ENCODE measurements around the gene PABPN1L.

PABPN1L gene

GRCh38 chr16:88862968-88863367 lies 3.5 kb downstream of the PABPN1L start:
- TF ChIP-seq POLR2A (IDR thresholded peaks at IDR 0.05; ENCODE audit: low read length) (no peak), GATA1 (IDR thresholded peaks at IDR 0.05; ENCODE audit: low read depth, low read length) (no peak)
- no peak for DNase-seq

- TF ChIP-seq GATA1 (IDR thresholded peaks at IDR 0.05; ENCODE audit: low read depth, low read length) (no peak), POLR2A (IDR thresholded peaks at IDR 0.05; ENCODE audit: low read length) (no peak)
- no peak for DNase-seq
Observed at GRCh38 chr16:88861359-88861758, 5.1 kb downstream of the PABPN1L start.

- DNase-seq: no peak
- TF ChIP-seq POLR2A (IDR thresholded peaks at IDR 0.05; ENCODE audit: low read length) (no peak), GATA1 (IDR thresholded peaks at IDR 0.05; ENCODE audit: low read depth, low read length) (no peak)
Observed at GRCh38 chr16:88859381-88860091, 6.9 kb downstream of the PABPN1L start.

DNA sequence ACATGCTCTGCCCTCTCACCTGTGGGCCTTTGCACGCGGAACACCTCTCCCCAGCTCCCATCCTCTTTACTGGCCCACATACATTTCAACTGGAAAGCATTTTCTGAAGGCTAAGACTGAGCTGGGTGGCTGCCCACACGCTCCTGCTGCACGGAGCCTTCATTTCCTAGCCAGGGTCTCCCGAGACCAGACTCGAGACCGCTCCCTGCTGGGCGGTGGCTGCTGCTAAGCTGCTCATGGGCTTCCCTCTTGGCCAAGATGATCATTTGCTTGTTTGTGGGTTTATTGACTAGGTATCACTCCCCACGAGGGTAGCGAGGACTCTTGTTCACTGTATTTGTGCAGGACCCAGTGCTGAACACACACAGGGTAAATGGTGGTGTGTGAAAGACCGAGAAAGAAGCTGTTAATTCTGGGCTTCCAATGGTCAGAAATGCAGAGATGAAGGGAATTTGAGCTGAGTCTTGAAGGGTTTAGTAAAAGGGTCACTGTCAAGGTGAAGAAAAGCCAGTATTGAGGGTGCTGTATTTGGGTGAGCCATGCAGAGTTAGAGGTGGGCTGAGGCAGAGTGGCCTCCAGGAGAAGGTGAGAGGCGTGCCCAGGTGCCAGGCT lies 8.6 kb downstream of the PABPN1L start:
- no peak for TF ChIP-seq POLR2A (IDR thresholded peaks at IDR 0.05; ENCODE audit: low read length)
- TF ChIP-seq GATA1 (IDR thresholded peaks at IDR 0.05; ENCODE audit: low read depth, low read length): no peak

GRCh38 chr16:88856828-88857727 lies 9.4 kb downstream of the PABPN1L start, which contains the start of the genes GALNS and TRAPPC2L:
Gene GALNS, minus strand, starts transcription at chr16:88856947. Its CDS starts 70 bp downstream, at chr16:88856877.
Gene TRAPPC2L, plus strand, starts transcription at chr16:88857127. Its CDS starts 24 bp downstream, at chr16:88857151.
- TF ChIP-seq GATA1 (IDR thresholded peaks at IDR 0.05; ENCODE audit: low read depth, low read length) (no peak), POLR2A (IDR thresholded peaks at IDR 0.05; ENCODE audit: low read length) (peak; percentile 56)

More for the DNA sequence above, 8.6 kb downstream of the PABPN1L start:
- DNase-seq: peak; percentile 82 to 85

GRCh38 chr16:88856122-88856827 lies 10.2 kb downstream of the PABPN1L start:
- TF ChIP-seq POLR2A (IDR thresholded peaks at IDR 0.05; ENCODE audit: low read length) (no peak), GATA1 (IDR thresholded peaks at IDR 0.05; ENCODE audit: low read depth, low read length) (no peak)
- peak in 1 of 2 experiments; percentile 40 for DNase-seq

More at GRCh38 chr16:88856828-88857727, 9.4 kb downstream of the PABPN1L start, which contains the start of the genes GALNS and TRAPPC2L:
- peak; percentile 97 to 100 for DNase-seq

GRCh38 chr16:88855736-88856121 lies 10.7 kb downstream of the PABPN1L start:
- DNase-seq: no peak
- TF ChIP-seq GATA1 (IDR thresholded peaks at IDR 0.05; ENCODE audit: low read depth, low read length) (no peak), POLR2A (IDR thresholded peaks at IDR 0.05; ENCODE audit: low read length) (no peak)

DNA sequence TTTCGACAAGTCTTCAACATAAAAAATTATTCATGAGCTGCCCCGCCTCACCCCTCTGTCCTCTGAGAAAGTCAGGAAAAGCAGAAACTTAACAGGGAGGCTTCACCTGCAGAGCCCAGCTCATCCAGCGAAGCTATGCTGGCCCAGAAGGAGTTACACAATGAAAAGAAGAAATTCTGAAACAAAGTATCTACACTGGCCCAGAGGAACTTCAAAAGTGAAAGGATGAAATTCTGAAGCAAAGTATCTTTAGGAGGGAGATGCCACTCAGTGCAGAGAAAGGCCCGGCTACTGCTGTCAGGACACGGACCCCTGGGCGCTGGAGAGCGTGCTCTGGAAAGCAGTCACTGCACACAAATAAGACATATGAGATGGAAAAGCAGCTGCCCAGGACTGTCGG lies 11.3 kb downstream of the PABPN1L start:
- no peak for DNase-seq
- TF ChIP-seq GATA1 (IDR thresholded peaks at IDR 0.05; ENCODE audit: low read depth, low read length) (no peak), POLR2A (IDR thresholded peaks at IDR 0.05; ENCODE audit: low read length) (no peak)

DNA sequence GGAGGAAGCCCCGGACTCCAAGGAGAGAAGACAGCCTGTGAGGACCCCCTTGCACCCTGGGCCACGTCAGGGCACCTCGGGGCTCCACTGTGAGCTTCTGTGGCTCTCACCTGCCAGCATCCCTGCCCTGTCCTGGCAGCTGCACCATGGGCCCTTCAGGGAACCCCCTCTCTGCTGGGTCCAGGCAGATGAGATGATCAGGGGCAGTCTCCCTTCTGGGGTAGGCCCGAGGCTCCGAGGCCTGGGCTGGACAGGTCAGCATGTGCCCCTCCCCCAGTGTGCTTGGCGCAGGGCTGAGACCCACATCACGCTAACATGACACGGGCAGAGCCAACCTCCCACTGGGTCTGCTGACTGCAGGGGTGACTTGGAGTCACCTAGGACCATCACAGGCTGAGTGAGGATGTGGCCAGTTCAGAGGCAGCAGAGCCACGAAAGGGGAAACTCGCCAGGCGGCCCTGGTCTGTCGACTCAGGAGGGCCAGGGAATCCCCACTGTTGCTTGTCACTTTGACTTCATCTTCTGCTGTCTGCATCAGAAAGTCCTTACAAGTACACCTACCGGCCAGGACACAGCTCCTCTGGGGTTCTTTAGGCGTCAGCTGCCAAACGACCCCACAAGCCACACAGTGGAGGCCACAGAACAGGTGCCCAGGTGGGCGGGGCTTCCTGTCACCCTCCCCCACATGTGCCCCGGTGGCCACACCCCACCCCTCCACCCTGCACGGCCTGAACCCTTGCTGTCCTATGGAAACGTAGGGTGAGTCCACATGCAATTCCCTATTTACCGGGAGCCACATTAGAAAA lies 12.0 kb downstream of the PABPN1L start:
- no peak for TF ChIP-seq POLR2A (IDR thresholded peaks at IDR 0.05; ENCODE audit: low read length)
- no peak for TF ChIP-seq GATA1 (IDR thresholded peaks at IDR 0.05; ENCODE audit: low read depth, low read length)
- DNase-seq: peak in 1 of 2 experiments; percentile 33

DNA sequence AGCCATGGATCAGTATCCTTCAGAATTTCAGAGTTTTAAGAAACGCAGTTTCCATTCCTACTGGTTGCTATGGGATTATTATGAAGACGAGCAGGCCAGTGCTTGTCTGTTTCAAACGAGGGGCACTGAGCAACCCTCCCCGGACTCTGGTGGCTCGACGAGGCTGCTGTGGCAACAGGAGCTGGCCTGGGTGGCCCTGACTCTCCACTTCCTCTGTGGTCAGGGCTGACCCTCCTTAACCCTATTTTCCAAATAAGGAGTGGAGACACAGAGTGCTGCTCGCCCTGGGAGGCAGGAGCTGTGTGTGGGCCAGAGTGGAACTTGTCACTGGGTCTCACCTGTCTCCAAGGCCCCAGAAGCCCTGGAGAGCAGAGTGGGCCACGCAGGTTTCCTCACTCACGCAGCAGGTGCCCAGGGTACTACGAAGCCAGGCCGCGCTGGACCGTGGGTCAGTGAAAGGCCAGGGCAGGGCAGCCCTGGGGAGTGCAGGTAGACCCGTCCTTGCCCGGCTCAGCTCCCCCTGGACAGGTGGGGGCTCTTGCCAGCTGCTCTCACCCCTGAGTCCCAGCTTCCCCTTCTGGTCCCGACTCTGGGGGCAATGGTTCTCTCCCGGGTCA lies 13.0 kb downstream of the PABPN1L start:
- no peak for DNase-seq
- TF ChIP-seq GATA1 (IDR thresholded peaks at IDR 0.05; ENCODE audit: low read depth, low read length): no peak
- TF ChIP-seq POLR2A (IDR thresholded peaks at IDR 0.05; ENCODE audit: low read length): no peak

DNA sequence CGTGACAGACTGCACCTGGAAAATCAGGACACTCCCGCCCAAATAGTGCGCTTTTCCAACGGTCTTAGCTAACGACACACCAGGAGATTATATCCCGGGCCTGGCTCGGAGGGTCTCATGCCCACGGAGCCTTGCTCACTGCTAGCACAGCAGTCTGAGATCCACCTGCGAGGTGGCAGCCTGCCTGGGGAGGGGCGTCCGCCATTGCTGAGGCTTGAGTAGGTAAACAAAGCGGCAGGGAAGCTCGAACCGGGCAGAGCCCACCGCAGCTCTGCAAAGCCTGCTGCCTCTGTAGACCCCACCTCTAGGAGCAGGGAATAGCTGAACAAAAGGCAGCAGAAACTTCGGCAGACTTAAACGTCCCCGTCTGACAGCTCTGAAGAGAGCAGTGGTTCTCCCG lies 14.8 kb downstream of the PABPN1L start:
- DNase-seq: no peak
- no peak for TF ChIP-seq GATA1 (IDR thresholded peaks at IDR 0.05; ENCODE audit: low read depth, low read length)
- TF ChIP-seq POLR2A (IDR thresholded peaks at IDR 0.05; ENCODE audit: low read length): no peak

- DNase-seq: no peak
- TF ChIP-seq POLR2A (IDR thresholded peaks at IDR 0.05; ENCODE audit: low read length): no peak
- no peak for TF ChIP-seq GATA1 (IDR thresholded peaks at IDR 0.05; ENCODE audit: low read depth, low read length)
Observed at GRCh38 chr16:88850531-88851199, 15.8 kb downstream of the PABPN1L start.
